Measurements from ENCODE around the gene STK38L.

The STK38L gene

DNA sequence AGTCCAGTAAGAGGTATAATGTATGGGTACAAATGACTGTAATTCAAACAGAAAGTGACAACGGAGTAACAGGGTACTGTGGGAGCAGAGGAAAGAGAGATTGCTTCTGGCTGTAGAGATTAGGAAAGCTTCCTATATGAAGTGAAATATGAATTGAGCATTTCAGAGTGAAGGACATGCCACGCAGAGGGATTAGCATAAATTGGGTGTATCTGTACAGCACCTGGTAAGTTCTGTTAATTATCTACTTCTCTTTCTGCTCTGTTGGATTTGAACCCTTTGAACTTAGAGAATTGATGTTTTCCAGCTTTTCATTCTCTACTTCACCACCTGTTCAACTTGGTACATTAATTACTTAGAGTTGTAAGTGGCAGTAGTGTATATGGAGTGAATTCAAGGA lies 8.8 kb downstream of the STK38L start:
- no peak for DNase-seq
- no peak overlapping the region for H3K4me3 ChIP-seq (ENCODE audit: insufficient read depth, low read depth, low read length, poor library complexity, severe bottlenecking)
- H3K4me1 ChIP-seq (ENCODE audit: control insufficient read depth, insufficient read depth, low read length, poor library complexity, severe bottlenecking): no peaks in the 10 kb centered on the region
- no peaks in the 10 kb centered on the region for H3K36me3 ChIP-seq (ENCODE audit: control insufficient read depth, insufficient read depth, low read length)
- H3K27me3 ChIP-seq (replicated peaks; ENCODE audit: control insufficient read depth, insufficient read depth, low read length, poor library complexity, severe bottlenecking): no peaks in the 10 kb centered on the region
- H3K27ac ChIP-seq (ENCODE audit: insufficient read depth, low read length, poor library complexity, severe bottlenecking): no peak overlapping the region
- H3K9me3 ChIP-seq (ENCODE audit: control insufficient read depth, low read length): no peaks in the 10 kb centered on the region

DNA sequence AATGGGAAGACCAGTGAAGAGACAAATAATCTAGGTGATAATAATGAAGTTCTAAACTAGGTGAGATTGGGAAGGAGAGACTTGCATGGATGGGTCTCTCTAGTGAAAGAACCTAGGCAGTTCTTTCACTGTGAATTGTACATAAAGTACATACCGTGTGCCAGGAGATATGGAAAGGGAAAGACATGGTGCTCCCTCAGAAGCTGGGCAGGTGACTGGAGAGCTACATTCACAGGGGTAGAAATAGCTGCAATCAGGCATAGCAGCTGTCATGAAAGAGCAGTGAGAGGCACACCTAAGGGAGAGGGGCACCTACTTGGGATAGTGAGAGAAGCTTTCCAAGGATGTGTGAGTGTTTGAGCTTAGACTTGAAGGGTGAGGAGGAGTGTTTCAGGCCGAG lies 9.3 kb downstream of the STK38L start:
- Histone ChIP-seq H3K4me1 (ENCODE audit: control insufficient read depth, insufficient read depth, low read length, poor library complexity, severe bottlenecking) (no peaks in the 10 kb centered on the region), H3K4me3 (ENCODE audit: insufficient read depth, low read depth, low read length, poor library complexity, severe bottlenecking) (no peak overlapping the region), H3K27ac (ENCODE audit: insufficient read depth, low read length, poor library complexity, severe bottlenecking) (no peak overlapping the region), H3K36me3 (ENCODE audit: control insufficient read depth, insufficient read depth, low read length) (no peaks in the 10 kb centered on the region), H3K27me3 (replicated peaks; ENCODE audit: control insufficient read depth, insufficient read depth, low read length, poor library complexity, severe bottlenecking) (no peaks in the 10 kb centered on the region), H3K9me3 (ENCODE audit: control insufficient read depth, low read length) (no peaks in the 10 kb centered on the region)
- DNase-seq: no peak

DNA sequence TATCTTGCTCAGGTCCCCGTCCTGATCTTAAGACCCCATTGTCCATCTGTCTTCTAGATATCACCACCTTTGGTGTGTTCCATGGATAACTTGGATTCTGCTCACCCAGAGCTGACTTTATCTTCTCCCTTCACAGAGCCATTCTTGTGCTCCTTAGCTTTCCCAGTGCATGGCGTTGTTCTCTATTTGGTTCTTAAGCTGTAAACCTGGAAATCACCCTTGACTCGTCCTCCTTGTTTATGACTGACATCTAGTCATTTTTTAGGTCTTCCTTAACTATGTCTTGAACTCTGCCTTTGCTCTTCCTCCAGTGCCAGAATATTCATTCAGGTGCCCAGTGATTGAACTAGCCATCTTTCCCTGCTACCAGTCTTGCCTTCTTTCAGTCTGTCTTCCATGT lies 11.7 kb downstream of the STK38L start:
- no peaks in the 10 kb centered on the region for H3K27me3 ChIP-seq (replicated peaks; ENCODE audit: control insufficient read depth, insufficient read depth, low read length, poor library complexity, severe bottlenecking)
- H3K4me1 ChIP-seq (ENCODE audit: control insufficient read depth, insufficient read depth, low read length, poor library complexity, severe bottlenecking): no peaks in the 10 kb centered on the region
- no peak overlapping the region for H3K4me3 ChIP-seq (ENCODE audit: insufficient read depth, low read depth, low read length, poor library complexity, severe bottlenecking)
- no peak for DNase-seq
- no peaks in the 10 kb centered on the region for H3K36me3 ChIP-seq (ENCODE audit: control insufficient read depth, insufficient read depth, low read length)
- no peak overlapping the region for H3K27ac ChIP-seq (ENCODE audit: insufficient read depth, low read length, poor library complexity, severe bottlenecking)
- no peaks in the 10 kb centered on the region for H3K9me3 ChIP-seq (ENCODE audit: control insufficient read depth, low read length)

DNA sequence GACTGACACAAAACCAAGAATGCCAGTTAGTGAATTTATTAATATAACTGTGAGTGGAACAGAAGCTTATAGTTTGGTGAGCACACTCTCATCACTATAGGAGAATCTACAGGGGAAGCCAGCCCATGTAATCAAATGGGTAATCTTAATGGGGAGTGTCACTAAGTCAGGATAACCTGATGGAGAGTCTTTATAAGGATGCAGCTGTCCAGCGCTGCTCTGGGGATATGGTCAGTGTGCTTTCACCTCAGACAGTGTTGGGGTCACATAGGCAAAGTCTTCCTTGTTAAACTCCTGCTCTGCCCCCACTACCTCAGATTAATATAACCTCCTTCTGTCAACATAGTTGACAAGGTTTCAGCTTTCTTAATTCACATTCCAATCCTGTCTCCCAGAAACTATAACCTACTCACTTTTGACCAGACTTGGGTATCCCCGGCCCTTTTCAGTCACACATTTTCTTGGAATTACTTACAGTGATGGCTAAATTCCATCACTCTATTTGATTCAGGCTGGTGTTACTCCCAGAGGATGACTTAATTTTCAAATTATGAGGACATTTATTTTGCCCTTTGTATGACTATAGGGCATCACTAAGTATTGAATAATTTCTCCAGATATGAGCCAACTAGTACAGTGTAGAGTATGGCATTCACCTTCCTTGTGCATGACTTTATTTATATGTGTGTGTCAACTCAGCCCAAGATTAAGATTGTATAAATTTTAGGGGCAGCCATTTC lies 13.2 kb downstream of the STK38L start:
- no peak for DNase-seq
- H3K9me3 ChIP-seq (ENCODE audit: control insufficient read depth, low read length): no peaks in the 10 kb centered on the region
- no peak overlapping the region for H3K27ac ChIP-seq (ENCODE audit: insufficient read depth, low read length, poor library complexity, severe bottlenecking)
- H3K4me1 ChIP-seq (ENCODE audit: control insufficient read depth, insufficient read depth, low read length, poor library complexity, severe bottlenecking): no peaks in the 10 kb centered on the region
- no peaks in the 10 kb centered on the region for H3K27me3 ChIP-seq (replicated peaks; ENCODE audit: control insufficient read depth, insufficient read depth, low read length, poor library complexity, severe bottlenecking)
- no peak overlapping the region for H3K4me3 ChIP-seq (ENCODE audit: insufficient read depth, low read depth, low read length, poor library complexity, severe bottlenecking)
- no peaks in the 10 kb centered on the region for H3K36me3 ChIP-seq (ENCODE audit: control insufficient read depth, insufficient read depth, low read length)

DNA sequence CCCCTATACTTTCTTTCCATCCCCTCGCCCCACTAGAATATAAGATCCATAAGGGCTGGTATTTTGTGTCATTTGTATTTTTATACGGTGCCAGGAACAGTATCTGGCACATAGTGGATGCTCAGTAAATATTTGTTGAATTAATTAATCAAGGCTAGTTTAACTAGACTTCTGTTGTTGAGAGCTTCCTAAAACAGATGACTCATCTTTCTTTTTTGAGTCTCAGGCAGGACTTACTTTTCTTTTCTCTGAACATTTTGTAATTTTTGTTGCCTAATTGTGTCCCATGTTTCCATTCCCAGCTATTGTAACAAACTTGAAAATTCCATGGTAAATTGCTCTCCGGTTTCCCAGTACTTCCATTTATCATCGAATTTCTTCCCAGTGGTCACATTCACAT lies 16.7 kb downstream of the STK38L start:
- no peak for DNase-seq
- H3K9me3 ChIP-seq (ENCODE audit: control insufficient read depth, low read length): no peaks in the 10 kb centered on the region
- no peak overlapping the region for H3K4me3 ChIP-seq (ENCODE audit: insufficient read depth, low read depth, low read length, poor library complexity, severe bottlenecking)
- no peaks in the 10 kb centered on the region for H3K36me3 ChIP-seq (ENCODE audit: control insufficient read depth, insufficient read depth, low read length)
- H3K27me3 ChIP-seq (replicated peaks; ENCODE audit: control insufficient read depth, insufficient read depth, low read length, poor library complexity, severe bottlenecking): no peaks in the 10 kb centered on the region
- no peak overlapping the region for H3K27ac ChIP-seq (ENCODE audit: insufficient read depth, low read length, poor library complexity, severe bottlenecking)
- no peaks in the 10 kb centered on the region for H3K4me1 ChIP-seq (ENCODE audit: control insufficient read depth, insufficient read depth, low read length, poor library complexity, severe bottlenecking)

DNA sequence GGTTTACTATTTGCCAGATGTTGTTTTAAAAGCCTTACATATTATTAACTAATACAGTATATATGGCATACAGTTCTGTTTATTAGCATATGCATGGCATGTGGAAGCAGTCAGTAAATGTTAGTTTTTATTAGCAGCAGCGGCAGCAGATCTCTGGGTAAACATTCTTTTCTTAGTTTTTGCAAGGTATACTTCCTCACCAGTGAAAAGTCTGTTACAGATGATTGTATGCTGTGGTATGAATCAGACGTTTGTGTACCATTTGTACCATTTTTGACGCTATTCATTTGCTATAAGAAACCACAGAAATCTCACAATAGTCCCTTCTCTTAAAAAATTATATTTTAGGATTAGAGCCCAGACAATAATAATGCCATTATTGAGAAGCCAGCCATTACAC lies 17.8 kb downstream of the STK38L start:
- Histone ChIP-seq H3K4me1 (ENCODE audit: control insufficient read depth, insufficient read depth, low read length, poor library complexity, severe bottlenecking) (no peaks in the 10 kb centered on the region), H3K4me3 (ENCODE audit: insufficient read depth, low read depth, low read length, poor library complexity, severe bottlenecking) (no peak overlapping the region), H3K27ac (ENCODE audit: insufficient read depth, low read length, poor library complexity, severe bottlenecking) (no peak overlapping the region), H3K36me3 (ENCODE audit: control insufficient read depth, insufficient read depth, low read length) (no peaks in the 10 kb centered on the region), H3K9me3 (ENCODE audit: control insufficient read depth, low read length) (no peaks in the 10 kb centered on the region), H3K27me3 (replicated peaks; ENCODE audit: control insufficient read depth, insufficient read depth, low read length, poor library complexity, severe bottlenecking) (no peaks in the 10 kb centered on the region)
- no peak for DNase-seq

DNA sequence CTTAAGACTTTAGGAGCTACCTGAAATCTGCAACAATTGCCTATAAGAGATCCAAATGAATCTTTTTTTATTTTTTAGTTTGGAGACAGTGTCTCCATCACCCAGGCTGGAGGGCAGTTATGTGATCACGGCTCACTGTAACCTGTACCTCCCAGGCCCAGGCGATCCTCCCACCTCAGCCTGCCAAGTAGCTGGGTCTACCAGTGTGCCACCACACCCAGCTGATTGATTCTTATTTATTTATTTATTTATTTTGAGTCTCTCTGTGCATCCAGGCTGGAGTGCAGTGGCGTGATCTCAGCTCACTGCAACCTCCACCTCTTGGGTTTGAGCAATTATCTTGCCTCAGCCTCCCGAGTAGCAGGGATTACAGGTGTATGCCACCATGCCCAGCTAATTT lies 26.1 kb downstream of the STK38L start:
- no peak for DNase-seq
- H3K27ac ChIP-seq (ENCODE audit: insufficient read depth, low read length, poor library complexity, severe bottlenecking): no peak overlapping the region
- H3K27me3 ChIP-seq (replicated peaks; ENCODE audit: control insufficient read depth, insufficient read depth, low read length, poor library complexity, severe bottlenecking): no peaks in the 10 kb centered on the region
- no peaks in the 10 kb centered on the region for H3K9me3 ChIP-seq (ENCODE audit: control insufficient read depth, low read length)
- H3K36me3 ChIP-seq (ENCODE audit: control insufficient read depth, insufficient read depth, low read length): no peaks in the 10 kb centered on the region
- H3K4me1 ChIP-seq (ENCODE audit: control insufficient read depth, insufficient read depth, low read length, poor library complexity, severe bottlenecking): no peaks in the 10 kb centered on the region
- no peak overlapping the region for H3K4me3 ChIP-seq (ENCODE audit: insufficient read depth, low read depth, low read length, poor library complexity, severe bottlenecking)

DNA sequence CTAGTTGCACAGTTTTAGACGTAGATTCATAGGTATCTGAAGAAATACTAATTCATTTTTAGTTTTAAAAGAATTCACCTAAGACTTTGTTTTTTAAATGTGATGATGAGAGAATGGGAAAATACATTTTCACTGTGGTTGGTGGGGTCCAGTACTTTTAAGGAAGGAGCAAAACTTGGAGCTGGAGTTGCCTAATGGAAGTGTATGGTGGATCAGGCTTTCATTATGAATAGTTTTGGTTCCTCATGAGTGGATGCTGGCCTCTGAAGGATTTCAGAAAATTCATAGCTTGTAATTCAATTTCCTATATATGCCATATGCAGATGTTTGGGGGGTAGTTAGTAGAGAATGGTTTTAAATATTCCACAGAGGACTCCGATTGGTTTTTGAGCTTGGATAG lies 27.1 kb downstream of the STK38L start:
- Histone ChIP-seq H3K27ac (ENCODE audit: insufficient read depth, low read length, poor library complexity, severe bottlenecking) (no peak overlapping the region), H3K36me3 (ENCODE audit: control insufficient read depth, insufficient read depth, low read length) (no peaks in the 10 kb centered on the region), H3K4me3 (ENCODE audit: insufficient read depth, low read depth, low read length, poor library complexity, severe bottlenecking) (no peak overlapping the region), H3K9me3 (ENCODE audit: control insufficient read depth, low read length) (no peaks in the 10 kb centered on the region), H3K4me1 (ENCODE audit: control insufficient read depth, insufficient read depth, low read length, poor library complexity, severe bottlenecking) (no peaks in the 10 kb centered on the region), H3K27me3 (replicated peaks; ENCODE audit: control insufficient read depth, insufficient read depth, low read length, poor library complexity, severe bottlenecking) (no peaks in the 10 kb centered on the region)
- DNase-seq: no peak

DNA sequence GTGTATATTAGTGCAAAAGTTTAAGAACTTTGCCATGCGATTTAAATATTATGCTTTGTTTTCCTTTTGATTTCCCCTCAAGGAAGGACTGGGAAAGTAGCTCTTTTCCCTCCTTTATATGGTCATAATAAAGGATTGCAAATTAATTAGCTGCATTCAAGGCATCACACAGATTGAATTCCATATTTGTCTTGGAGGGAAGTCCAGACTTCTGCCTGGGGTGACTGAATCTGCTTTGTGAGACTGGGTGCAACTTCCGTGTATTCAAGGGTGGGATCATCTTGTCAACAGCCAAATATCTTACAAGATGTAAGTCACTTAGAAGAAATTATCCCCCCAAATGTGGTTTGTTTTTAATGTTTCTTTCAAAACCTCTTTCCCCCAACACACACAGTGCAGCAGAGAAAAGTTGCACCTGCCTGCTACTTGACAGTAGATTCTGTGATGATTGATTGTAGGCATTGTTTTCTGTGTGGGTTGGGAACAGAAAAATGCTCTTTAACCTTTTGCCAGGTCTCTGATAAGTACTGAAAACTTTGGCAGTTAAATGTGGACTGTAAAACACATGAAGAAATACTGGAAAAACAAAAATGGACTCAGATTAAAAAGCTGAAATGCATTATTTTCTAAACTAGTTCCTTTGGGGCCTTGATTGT lies 28.4 kb downstream of the STK38L start:
- H3K9me3 ChIP-seq (ENCODE audit: control insufficient read depth, low read length): no peaks in the 10 kb centered on the region
- H3K4me3 ChIP-seq (ENCODE audit: insufficient read depth, low read depth, low read length, poor library complexity, severe bottlenecking): no peak overlapping the region
- H3K36me3 ChIP-seq (ENCODE audit: control insufficient read depth, insufficient read depth, low read length): no peaks in the 10 kb centered on the region
- DNase-seq: no peak
- H3K4me1 ChIP-seq (ENCODE audit: control insufficient read depth, insufficient read depth, low read length, poor library complexity, severe bottlenecking): no peaks in the 10 kb centered on the region
- H3K27ac ChIP-seq (ENCODE audit: insufficient read depth, low read length, poor library complexity, severe bottlenecking): no peak overlapping the region
- H3K27me3 ChIP-seq (replicated peaks; ENCODE audit: control insufficient read depth, insufficient read depth, low read length, poor library complexity, severe bottlenecking): no peaks in the 10 kb centered on the region

DNA sequence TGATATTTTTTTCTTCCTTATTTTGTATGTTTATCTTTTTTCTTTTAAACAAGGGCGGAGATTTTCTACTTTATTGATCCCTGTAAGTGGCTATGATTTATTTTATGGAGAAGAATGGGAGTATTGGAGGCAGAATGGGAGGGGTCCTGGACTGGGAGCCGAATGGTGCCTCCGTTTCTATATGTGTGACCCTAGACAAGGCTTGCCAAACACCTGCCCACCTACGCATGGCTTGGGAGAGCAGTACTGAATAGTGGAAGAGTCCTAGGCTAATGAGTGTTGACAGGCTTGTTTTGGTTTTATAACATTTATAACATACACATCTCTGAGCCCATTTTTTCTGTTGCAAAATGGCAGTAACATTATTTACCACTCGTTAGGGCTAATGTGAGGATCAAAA lies 29.0 kb downstream of the STK38L start:
- no peak for DNase-seq
- Histone ChIP-seq H3K4me1 (ENCODE audit: control insufficient read depth, insufficient read depth, low read length, poor library complexity, severe bottlenecking) (no peaks in the 10 kb centered on the region), H3K27me3 (replicated peaks; ENCODE audit: control insufficient read depth, insufficient read depth, low read length, poor library complexity, severe bottlenecking) (no peaks in the 10 kb centered on the region), H3K36me3 (ENCODE audit: control insufficient read depth, insufficient read depth, low read length) (no peaks in the 10 kb centered on the region), H3K27ac (ENCODE audit: insufficient read depth, low read length, poor library complexity, severe bottlenecking) (no peak overlapping the region), H3K9me3 (ENCODE audit: control insufficient read depth, low read length) (no peaks in the 10 kb centered on the region), H3K4me3 (ENCODE audit: insufficient read depth, low read depth, low read length, poor library complexity, severe bottlenecking) (no peak overlapping the region)
